ENCODE data around the gene BRD7. TPM values are rescaled to one million over a fixed set of nuclear protein-coding genes. Genes with fewer than 3 reads are reported as not detected.
A peak's percentile ranks its signal among the peaks of the same experiment; 100 is the strongest.

BRD7 gene
- total RNA-seq, 1 experiment from 2014 or later, result 66.0 TPM

DNA sequence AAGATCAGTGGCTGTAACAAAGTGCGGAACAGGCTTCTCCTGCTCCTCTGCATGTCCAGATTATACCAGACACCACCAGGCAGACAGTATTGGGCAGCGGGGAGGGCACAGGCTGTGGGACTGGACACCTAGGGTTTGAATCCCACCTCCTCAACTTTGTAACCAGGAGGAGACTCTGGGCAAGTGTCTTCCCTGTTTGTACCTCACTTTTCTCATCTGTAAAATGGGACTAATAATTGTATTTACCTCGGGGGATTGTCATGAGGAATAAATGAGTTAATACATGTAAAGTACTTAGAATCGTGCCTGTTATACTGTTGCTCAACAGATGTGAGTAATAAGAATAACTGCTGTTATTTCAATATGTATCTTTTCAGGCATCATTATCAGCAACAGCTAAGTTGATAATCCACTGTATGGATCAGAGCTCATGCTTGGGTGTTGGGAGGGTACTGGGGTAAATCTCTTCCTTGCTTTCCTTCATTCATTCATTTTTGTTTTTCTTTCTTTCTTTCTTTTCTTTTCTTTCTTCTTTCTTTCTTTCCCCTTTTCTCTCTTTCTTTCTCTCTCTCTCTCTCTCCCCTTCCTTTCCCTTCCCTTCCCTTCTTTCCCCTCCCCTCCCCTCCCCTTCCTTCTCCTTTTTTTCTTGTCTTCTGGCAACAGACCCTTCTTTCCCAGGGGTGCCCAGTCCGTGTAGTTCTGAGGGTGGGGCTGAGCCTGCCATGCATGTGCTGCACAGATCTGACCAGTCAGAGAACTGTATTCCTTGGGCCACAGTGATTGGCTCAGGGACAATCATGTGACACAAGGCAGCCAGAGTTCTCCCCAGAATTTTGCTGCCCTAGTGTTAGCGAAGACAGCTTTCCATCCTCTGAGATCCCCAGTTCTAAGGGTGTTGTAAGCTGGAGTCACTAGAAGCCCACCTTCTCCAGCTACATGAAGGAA lies 25.3 kb upstream of the BRD7 start:
- Histone ChIP-seq H4K20me1 (ENCODE audit: insufficient read depth, low read depth, low read length) (no peaks in the 10 kb centered on the region), H3K36me3 (ENCODE audit: insufficient read depth, low read length) (no peaks in the 10 kb centered on the region), H3K4me1 (ENCODE audit: low read length) (peaks cover 11% of the 10 kb centered on the region), H3K4me3 (ENCODE audit: low read length) (no peak overlapping the region), H3K9me3 (ENCODE audit: low read length) (no peaks in the 10 kb centered on the region), H3K27ac (ENCODE audit: low read length) (no peak overlapping the region), H3K9ac (ENCODE audit: low read length) (no peak overlapping the region), H3K79me2 (ENCODE audit: low read length) (no peaks in the 10 kb centered on the region), H3K27me3 (ENCODE audit: low read length) (no peaks in the 10 kb centered on the region), H2AFZ (ENCODE audit: low read length) (peak overlapping the region; percentile 69; the same call in 1 of the 2 replicates), H3K9me2 (replicated peaks; ENCODE audit: insufficient read depth, low read length) (no peaks in the 10 kb centered on the region), H3K4me2 (ENCODE audit: low read depth, low read length, poor library complexity, severe bottlenecking) (no peak overlapping the region)
- peak; percentile 63 for DNase-seq

DNA sequence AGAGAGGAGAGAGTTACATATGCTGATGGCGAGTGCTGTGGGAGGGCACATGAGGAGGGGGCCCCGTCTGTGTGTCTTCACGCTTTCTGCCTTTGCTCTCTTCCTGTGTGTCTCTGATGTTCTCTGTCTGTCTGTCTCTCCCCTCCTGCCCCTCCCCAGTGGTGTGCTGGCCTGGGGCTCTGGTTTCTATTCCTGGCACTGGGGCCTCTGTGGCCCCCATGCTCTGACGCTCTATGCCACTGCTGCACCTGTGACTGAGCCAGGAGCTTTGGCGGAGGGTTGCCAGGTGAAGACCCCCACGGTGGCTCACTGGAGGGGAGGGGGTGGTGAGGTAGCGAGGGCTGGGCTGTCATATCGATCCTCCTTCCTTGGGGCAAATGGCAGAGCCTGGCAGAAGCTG lies 24.6 kb upstream of the BRD7 start:
- no peak overlapping the region for H3K9ac ChIP-seq (ENCODE audit: low read length)
- H3K27ac ChIP-seq (ENCODE audit: low read length), result no peak overlapping the region
- no peaks in the 10 kb centered on the region for H3K79me2 ChIP-seq (ENCODE audit: low read length)
- no peaks in the 10 kb centered on the region for H3K36me3 ChIP-seq (ENCODE audit: insufficient read depth, low read length)
- peaks cover 11% of the 10 kb centered on the region for H3K4me1 ChIP-seq (ENCODE audit: low read length)
- H3K4me2 ChIP-seq (ENCODE audit: low read depth, low read length, poor library complexity, severe bottlenecking), result no peak overlapping the region
- H3K27me3 ChIP-seq (ENCODE audit: low read length), result no peaks in the 10 kb centered on the region
- H3K4me3 ChIP-seq (ENCODE audit: low read length), result no peak overlapping the region
- no peak overlapping the region for H2AFZ ChIP-seq (ENCODE audit: low read length)
- no peak for DNase-seq
- no peaks in the 10 kb centered on the region for H3K9me2 ChIP-seq (replicated peaks; ENCODE audit: insufficient read depth, low read length)
- H3K9me3 ChIP-seq (ENCODE audit: low read length), result no peaks in the 10 kb centered on the region
- no peaks in the 10 kb centered on the region for H4K20me1 ChIP-seq (ENCODE audit: insufficient read depth, low read depth, low read length)

DNA sequence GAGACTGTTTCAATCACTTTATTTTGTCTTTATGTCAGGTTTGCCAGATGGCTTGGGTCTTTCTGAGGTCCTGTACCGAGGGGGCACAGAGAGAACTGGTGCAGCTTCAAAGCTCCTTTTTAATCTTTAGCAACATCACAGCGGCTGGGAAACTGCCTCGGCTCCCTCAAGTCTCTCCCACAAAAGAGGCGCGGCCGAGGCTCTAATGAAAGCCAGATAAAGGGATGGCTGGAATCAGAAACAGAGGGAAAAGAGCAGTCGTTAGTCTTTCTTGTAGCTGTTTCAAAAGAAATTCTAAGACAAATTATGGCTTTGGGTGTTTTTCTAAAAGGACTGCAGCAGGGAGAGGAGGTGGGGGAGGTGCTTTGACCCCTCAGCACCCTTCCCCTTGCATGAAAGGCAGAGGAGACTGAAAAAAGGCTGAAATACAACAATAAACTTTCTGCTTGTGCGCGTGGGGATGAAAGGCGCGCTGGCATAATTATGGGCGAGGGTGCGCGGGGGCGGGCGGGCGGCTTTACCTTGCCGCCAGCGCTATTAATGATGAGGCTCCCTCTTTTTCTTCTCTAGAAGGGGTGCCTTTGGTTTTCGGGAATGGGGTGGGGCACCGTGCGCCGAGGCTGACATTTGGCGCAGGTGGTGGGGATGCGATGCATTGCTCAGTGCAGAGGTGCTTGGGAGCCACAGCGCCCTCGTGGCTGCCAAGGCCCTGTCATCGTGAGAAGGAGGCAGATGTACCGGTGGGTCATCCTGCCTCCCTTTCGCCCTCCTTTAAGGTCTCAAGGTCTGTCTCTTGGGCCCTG lies 22.3 kb upstream of the BRD7 start:
- Histone ChIP-seq H3K4me3 (ENCODE audit: low read length) (no peak overlapping the region), H4K20me1 (ENCODE audit: insufficient read depth, low read depth, low read length) (no peaks in the 10 kb centered on the region), H3K36me3 (ENCODE audit: insufficient read depth, low read length) (no peaks in the 10 kb centered on the region), H3K9me2 (replicated peaks; ENCODE audit: insufficient read depth, low read length) (no peaks in the 10 kb centered on the region), H3K27ac (ENCODE audit: low read length) (no peak overlapping the region), H3K27me3 (ENCODE audit: low read length) (no peaks in the 10 kb centered on the region; the same call in 1 of the 2 replicates), H3K79me2 (ENCODE audit: low read length) (no peaks in the 10 kb centered on the region), H3K9me3 (ENCODE audit: low read length) (no peaks in the 10 kb centered on the region), H3K4me2 (ENCODE audit: low read depth, low read length, poor library complexity, severe bottlenecking) (no peak overlapping the region), H3K9ac (ENCODE audit: low read length) (no peak overlapping the region), H2AFZ (ENCODE audit: low read length) (no peak overlapping the region), H3K4me1 (ENCODE audit: low read length) (peaks cover 10% of the 10 kb centered on the region)
- DNase-seq, result no peak

DNA sequence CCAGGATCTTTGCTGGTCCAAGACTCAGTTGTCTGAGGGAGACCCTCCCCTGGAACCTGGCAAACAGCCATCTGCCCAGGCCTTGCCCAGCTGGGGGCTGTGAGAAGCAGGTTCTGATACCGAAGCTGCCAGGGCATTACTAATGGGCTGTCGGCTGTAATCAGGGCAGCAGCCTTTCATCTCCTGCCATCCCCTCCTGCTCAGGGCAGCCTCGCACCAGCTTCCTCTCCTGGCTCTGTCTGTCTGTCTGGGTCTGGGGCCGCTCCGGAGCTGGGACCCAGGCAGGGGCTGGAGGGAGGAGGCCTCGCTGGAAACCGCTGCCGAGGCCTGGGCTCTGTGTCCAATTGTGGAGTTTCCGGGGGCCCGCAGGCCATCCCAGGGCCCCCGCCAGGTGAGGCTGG lies 21.6 kb upstream of the BRD7 start:
- no peaks in the 10 kb centered on the region for H3K9me3 ChIP-seq (ENCODE audit: low read length)
- H3K4me2 ChIP-seq (ENCODE audit: low read depth, low read length, poor library complexity, severe bottlenecking), result no peak overlapping the region
- no peaks in the 10 kb centered on the region; the same call in 1 of the 2 replicates for H3K27me3 ChIP-seq (ENCODE audit: low read length)
- H4K20me1 ChIP-seq (ENCODE audit: insufficient read depth, low read depth, low read length), result no peaks in the 10 kb centered on the region
- H3K4me1 ChIP-seq (ENCODE audit: low read length), result peaks cover 7% of the 10 kb centered on the region
- no peaks in the 10 kb centered on the region for H3K36me3 ChIP-seq (ENCODE audit: insufficient read depth, low read length)
- H3K79me2 ChIP-seq (ENCODE audit: low read length), result no peaks in the 10 kb centered on the region
- no peak overlapping the region for H2AFZ ChIP-seq (ENCODE audit: low read length)
- no peak overlapping the region for H3K27ac ChIP-seq (ENCODE audit: low read length)
- no peaks in the 10 kb centered on the region for H3K9me2 ChIP-seq (replicated peaks; ENCODE audit: insufficient read depth, low read length)
- no peak overlapping the region for H3K4me3 ChIP-seq (ENCODE audit: low read length)
- DNase-seq, result no peak
- no peak overlapping the region for H3K9ac ChIP-seq (ENCODE audit: low read length)

DNA sequence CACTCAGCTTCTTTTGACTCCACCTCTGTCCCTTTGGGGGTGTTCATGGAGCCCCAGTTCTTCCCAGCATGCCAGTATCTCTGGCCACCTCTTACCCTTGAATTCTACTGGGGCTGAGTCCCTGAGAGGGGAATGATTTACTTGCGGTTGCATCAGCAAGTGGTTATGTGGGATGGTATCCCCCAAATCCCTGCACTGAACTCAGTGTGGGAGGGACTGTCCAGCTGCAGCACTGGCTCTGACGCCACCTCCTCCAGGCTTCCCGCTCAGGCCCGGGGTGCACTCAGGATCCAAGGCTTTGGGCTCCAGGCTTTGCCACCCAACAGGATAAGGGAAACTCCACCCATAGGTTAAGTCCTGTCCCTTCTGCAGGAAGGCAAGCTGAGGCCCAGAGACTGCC lies 21.1 kb upstream of the BRD7 start:
- H3K4me2 ChIP-seq (ENCODE audit: low read depth, low read length, poor library complexity, severe bottlenecking), result no peak overlapping the region
- no peaks in the 10 kb centered on the region for H3K79me2 ChIP-seq (ENCODE audit: low read length)
- no peak for DNase-seq
- H3K9me3 ChIP-seq (ENCODE audit: low read length), result no peaks in the 10 kb centered on the region
- H3K27me3 ChIP-seq (ENCODE audit: low read length), result no peaks in the 10 kb centered on the region; the same call in 1 of the 2 replicates
- no peak overlapping the region for H2AFZ ChIP-seq (ENCODE audit: low read length)
- H3K9me2 ChIP-seq (replicated peaks; ENCODE audit: insufficient read depth, low read length), result no peaks in the 10 kb centered on the region
- H3K36me3 ChIP-seq (ENCODE audit: insufficient read depth, low read length), result no peaks in the 10 kb centered on the region
- no peak overlapping the region for H3K27ac ChIP-seq (ENCODE audit: low read length)
- no peaks in the 10 kb centered on the region for H4K20me1 ChIP-seq (ENCODE audit: insufficient read depth, low read depth, low read length)
- H3K9ac ChIP-seq (ENCODE audit: low read length), result no peak overlapping the region
- peaks cover 7% of the 10 kb centered on the region for H3K4me1 ChIP-seq (ENCODE audit: low read length)
- no peak overlapping the region for H3K4me3 ChIP-seq (ENCODE audit: low read length)

- Histone ChIP-seq H3K4me1 (ENCODE audit: low read length) (peaks cover 4% of the 10 kb centered on the region; the same call in 1 of the 2 replicates), H3K36me3 (ENCODE audit: insufficient read depth, low read length) (no peaks in the 10 kb centered on the region), H3K9me3 (ENCODE audit: low read length) (no peaks in the 10 kb centered on the region), H2AFZ (ENCODE audit: low read length) (no peak overlapping the region), H3K4me3 (ENCODE audit: low read length) (no peak overlapping the region), H4K20me1 (ENCODE audit: insufficient read depth, low read depth, low read length) (no peaks in the 10 kb centered on the region), H3K27me3 (ENCODE audit: low read length) (no peaks in the 10 kb centered on the region; the same call in 1 of the 2 replicates), H3K79me2 (ENCODE audit: low read length) (no peaks in the 10 kb centered on the region), H3K27ac (ENCODE audit: low read length) (no peak overlapping the region), H3K9ac (ENCODE audit: low read length) (no peak overlapping the region), H3K4me2 (ENCODE audit: low read depth, low read length, poor library complexity, severe bottlenecking) (no peak overlapping the region), H3K9me2 (replicated peaks; ENCODE audit: insufficient read depth, low read length) (no peaks in the 10 kb centered on the region)
- no peak for DNase-seq
These were observed 19.7 kb upstream of the BRD7 start for GRCh38 chr16:50388496-50388895.

- no peaks in the 10 kb centered on the region for H4K20me1 ChIP-seq (ENCODE audit: insufficient read depth, low read depth, low read length)
- no peak overlapping the region for H3K4me3 ChIP-seq (ENCODE audit: low read length)
- no peak overlapping the region for H3K27ac ChIP-seq (ENCODE audit: low read length)
- H3K9me3 ChIP-seq (ENCODE audit: low read length), result no peaks in the 10 kb centered on the region
- no peaks in the 10 kb centered on the region for H3K9me2 ChIP-seq (replicated peaks; ENCODE audit: insufficient read depth, low read length)
- H3K36me3 ChIP-seq (ENCODE audit: insufficient read depth, low read length), result no peaks in the 10 kb centered on the region
- H3K4me1 ChIP-seq (ENCODE audit: low read length), result peaks cover 4% of the 10 kb centered on the region; the same call in 1 of the 2 replicates
- H2AFZ ChIP-seq (ENCODE audit: low read length), result no peak overlapping the region
- H3K27me3 ChIP-seq (ENCODE audit: low read length), result no peaks in the 10 kb centered on the region; the same call in 1 of the 2 replicates
- no peak overlapping the region for H3K9ac ChIP-seq (ENCODE audit: low read length)
- no peaks in the 10 kb centered on the region for H3K79me2 ChIP-seq (ENCODE audit: low read length)
- no peak overlapping the region for H3K4me2 ChIP-seq (ENCODE audit: low read depth, low read length, poor library complexity, severe bottlenecking)
- DNase-seq, result no peak
These were observed 18.0 kb upstream of the BRD7 start for GRCh38 chr16:50386774-50387173.

DNA sequence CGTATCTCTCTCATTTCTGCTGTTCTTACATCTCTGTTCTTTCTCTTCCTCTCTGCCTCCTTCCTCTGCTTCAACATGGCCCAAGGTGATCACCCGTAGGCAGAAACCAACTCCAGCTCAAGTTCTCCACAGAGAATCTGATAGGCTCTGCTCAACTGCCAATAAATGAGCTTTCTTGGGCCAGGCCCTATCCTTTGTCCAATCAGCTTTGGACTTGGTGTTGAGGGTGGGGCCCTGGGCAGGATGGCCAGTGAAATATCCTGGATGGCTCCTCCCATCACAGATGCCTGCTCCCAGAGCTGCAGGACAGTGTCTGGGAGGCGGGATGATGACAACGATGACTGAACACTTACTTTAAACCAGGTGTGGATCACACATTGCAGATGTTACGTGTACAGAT lies 17.4 kb upstream of the BRD7 start:
- Histone ChIP-seq H3K27ac (ENCODE audit: low read length) (no peak overlapping the region), H3K79me2 (ENCODE audit: low read length) (no peaks in the 10 kb centered on the region), H3K9me2 (replicated peaks; ENCODE audit: insufficient read depth, low read length) (no peaks in the 10 kb centered on the region), H2AFZ (ENCODE audit: low read length) (no peak overlapping the region), H3K9me3 (ENCODE audit: low read length) (no peaks in the 10 kb centered on the region), H4K20me1 (ENCODE audit: insufficient read depth, low read depth, low read length) (no peaks in the 10 kb centered on the region), H3K36me3 (ENCODE audit: insufficient read depth, low read length) (no peaks in the 10 kb centered on the region), H3K9ac (ENCODE audit: low read length) (no peak overlapping the region), H3K27me3 (ENCODE audit: low read length) (no peaks in the 10 kb centered on the region; the same call in 1 of the 2 replicates), H3K4me1 (ENCODE audit: low read length) (peaks cover 4% of the 10 kb centered on the region; the same call in 1 of the 2 replicates), H3K4me3 (ENCODE audit: low read length) (no peak overlapping the region), H3K4me2 (ENCODE audit: low read depth, low read length, poor library complexity, severe bottlenecking) (no peak overlapping the region)
- peak; percentile 77 for DNase-seq
